WTC11 (cell line): Measurements from ENCODE around the gene MMS22L. TPM values are rescaled to one million over a fixed set of nuclear protein-coding genes. Genes with fewer than 3 reads are reported as not detected.

Source experiments
- ATAC-seq: fragments of 200-7000 bp; cut with Tn5 transposase; 2 replicates; pipeline ENCODE4 v1.10.0; 2021; ENCODE audit warnings: mild to moderate bottlenecking, moderate library complexity
- CTCF ChIA-PET: fragments of 300-600 bp; sonication (Branson Sonifier 250); formaldehyde crosslinking; loops from one replicate; lab custom pipeline; 2021; ENCODE audit warnings: antibody characterized with exemption; lab: Charles Lee
- POLR2A ChIA-PET: fragments of 350-600 bp; sonication (Branson Sonifier 250); formaldehyde crosslinking; loops from one replicate; lab custom pipeline; 2021; ENCODE audit warnings: antibody characterized with exemption; lab: Charles Lee
- DNase-seq: peaks from one replicate; pipeline ENCODE4 v3.0.0; 2021; ENCODE audit warnings: low spot score
- H3K27ac Mint-ChIP-seq: 2 replicates; pipeline ENCODE4 v1.8.0; 2021; ENCODE audit warnings: mixed read lengths
- H3K27me3 Mint-ChIP-seq: 2 replicates; pipeline ENCODE4 v1.8.0; 2021; ENCODE audit warnings: low read depth, mild to moderate bottlenecking, moderate library complexity, mixed read lengths
- H3K36me3 Mint-ChIP-seq: 2 replicates; pipeline ENCODE4 v1.8.0; 2021; ENCODE audit warnings: mixed read lengths
- H3K4me1 Mint-ChIP-seq: 2 replicates; pipeline ENCODE4 v1.8.0; 2022; ENCODE audit warnings: mixed read lengths
- H3K4me3 Mint-ChIP-seq: 2 replicates; pipeline ENCODE4 v1.8.0; 2021; ENCODE audit warnings: mild to moderate bottlenecking, moderate library complexity, mixed read lengths
- H3K9me3 Mint-ChIP-seq: 2 replicates; pipeline ENCODE4 v1.8.0; 2021; ENCODE audit warnings: mixed read lengths
- ATF1 ChIP-seq: sonication (generic); formaldehyde crosslinking; IDR thresholded peaks from 2 replicates; pipeline ENCODE4 v1.8.1; 2023; ENCODE audit warnings: mild to moderate bottlenecking, moderate library complexity, missing genetic modification reagents
- ETV6 ChIP-seq: sonication (generic); formaldehyde crosslinking; IDR thresholded peaks from 2 replicates; pipeline ENCODE4 v1.8.1; 2022; ENCODE audit warnings: mild to moderate bottlenecking, missing genetic modification reagents
- GRHL2 ChIP-seq: fragments of 250-450 bp; sonication (Bioruptor Pico); IDR thresholded peaks from 2 replicates; pipeline ENCODE4 v1.8.0; 2022; ENCODE audit warnings: mild to moderate bottlenecking, moderate library complexity; ENCODE audit not compliant: insufficient replicate concordance, severe bottlenecking
- GTF2I ChIP-seq: fragments of 250-450 bp; sonication (Bioruptor Pico); conservative IDR thresholded peaks from 2 replicates; pipeline ENCODE4 v1.4.0; 2021; ENCODE audit warnings: mild to moderate bottlenecking
- MXD4 ChIP-seq: fragments of 250-450 bp; sonication (Bioruptor Pico); IDR thresholded peaks from 2 replicates; pipeline ENCODE4 v1.8.0; 2021; ENCODE audit warnings: mild to moderate bottlenecking, moderate library complexity, borderline replicate concordance
- SMAD3 ChIP-seq: sonication (generic); formaldehyde crosslinking; IDR thresholded peaks from 2 replicates; pipeline ENCODE4 v1.8.0; 2022; ENCODE audit warnings: missing genetic modification reagents, mild to moderate bottlenecking, borderline replicate concordance
- SOX15 ChIP-seq: fragments of 250-450 bp; sonication (Bioruptor Pico); IDR thresholded peaks from 2 replicates; pipeline ENCODE4 v1.9.0; 2021; ENCODE audit warnings: mild to moderate bottlenecking
- TCF7 ChIP-seq: sonication (generic); formaldehyde crosslinking; IDR thresholded peaks from 2 replicates; pipeline ENCODE4 v1.8.0; 2022; ENCODE audit warnings: mild to moderate bottlenecking, low read depth, missing genetic modification reagents, moderate library complexity
- ZNF263 ChIP-seq: sonication (generic); formaldehyde crosslinking; IDR thresholded peaks from 2 replicates; pipeline ENCODE4 v1.8.1; 2022; ENCODE audit warnings: low read depth, mild to moderate bottlenecking, moderate library complexity, missing genetic modification reagents
- total RNA-seq: library from RNA; stranded (reverse); gene quantifications from 3 replicates; pipeline ENCODE4 v1.2.3, GENCODE V29; 2021
- TF ChIP-seq, protein P1 (sequence below): fragments of 250-450 bp; sonication (Bioruptor Pico); IDR thresholded peaks from 2 replicates; pipeline ENCODE4 v2.1.2; 2022; ENCODE audit warnings: mild to moderate bottlenecking, moderate library complexity
- TF ChIP-seq, protein P2 (sequence below): sonication (generic); formaldehyde crosslinking; IDR thresholded peaks from 2 replicates; pipeline ENCODE4 v1.8.0; 2023; ENCODE audit warnings: mild to moderate bottlenecking, missing genetic modification reagents
- TF ChIP-seq, protein P3 (sequence below): sonication (generic); formaldehyde crosslinking; IDR thresholded peaks from 2 replicates; pipeline ENCODE4 v1.8.0; 2022; ENCODE audit warnings: mild to moderate bottlenecking, missing genetic modification reagents
- TF ChIP-seq, protein P4 (sequence below): sonication (generic); formaldehyde crosslinking; IDR thresholded peaks from 2 replicates; pipeline ENCODE4 v1.8.1; 2023; ENCODE audit warnings: mild to moderate bottlenecking, missing genetic modification reagents
- TF ChIP-seq, protein P5 (sequence below): fragments of 250-450 bp; sonication (Bioruptor Pico); IDR thresholded peaks from 2 replicates; pipeline ENCODE4 v1.9.0; 2021; ENCODE audit warnings: mild to moderate bottlenecking
- TF ChIP-seq, protein P6 (sequence below): fragments of 250-450 bp; sonication (Bioruptor Pico); IDR thresholded peaks from 2 replicates; pipeline ENCODE4 v1.9.0; 2021; ENCODE audit warnings: mild to moderate bottlenecking, borderline replicate concordance

The MMS22L gene
- total RNA-seq, 1 experiment from 2014 or later = 39.7 TPM

DNA sequence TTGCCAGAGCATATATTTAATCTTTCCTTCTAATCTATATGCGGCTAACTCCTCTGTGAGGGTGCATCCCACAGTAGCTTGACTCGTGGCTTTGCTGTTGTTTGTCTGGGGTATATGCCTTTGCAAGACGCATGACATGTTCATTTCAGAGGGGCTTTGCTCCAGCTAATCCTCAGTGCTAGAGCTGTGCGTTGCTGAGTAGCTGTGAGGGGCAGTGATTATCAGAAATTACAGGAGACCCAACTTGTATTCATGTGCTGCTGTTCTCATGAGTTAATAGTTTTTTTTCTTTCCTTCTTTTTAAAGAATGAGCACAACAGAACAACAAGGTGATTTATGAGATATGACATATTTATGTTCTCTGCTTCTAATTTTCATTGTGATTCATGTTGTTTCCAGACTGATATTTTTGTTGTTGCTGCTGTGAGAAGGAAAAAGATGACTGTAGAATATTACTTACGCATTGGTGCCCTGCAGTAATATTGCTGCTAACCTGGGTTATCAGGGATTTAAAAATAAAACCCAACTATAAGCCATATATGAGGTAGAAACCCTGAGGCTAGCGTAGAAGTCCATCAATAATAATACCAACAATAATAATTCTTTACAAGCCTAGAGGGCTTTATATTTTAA is 190.2 kb downstream of the MMS22L start:
- ChIA-PET POLR2A (no interaction called here), CTCF (no interaction called here)
- Mint-ChIP-seq H3K4me3 (no peak overlapping the region), H3K4me1 (peaks cover 5% of the 10 kb centered on the region), H3K9me3 (no peaks in the 10 kb centered on the region), H3K27me3 (no peaks in the 10 kb centered on the region), H3K36me3 (no peaks in the 10 kb centered on the region), H3K27ac (no peak overlapping the region)
- TF ChIP-seq, protein P1, sequence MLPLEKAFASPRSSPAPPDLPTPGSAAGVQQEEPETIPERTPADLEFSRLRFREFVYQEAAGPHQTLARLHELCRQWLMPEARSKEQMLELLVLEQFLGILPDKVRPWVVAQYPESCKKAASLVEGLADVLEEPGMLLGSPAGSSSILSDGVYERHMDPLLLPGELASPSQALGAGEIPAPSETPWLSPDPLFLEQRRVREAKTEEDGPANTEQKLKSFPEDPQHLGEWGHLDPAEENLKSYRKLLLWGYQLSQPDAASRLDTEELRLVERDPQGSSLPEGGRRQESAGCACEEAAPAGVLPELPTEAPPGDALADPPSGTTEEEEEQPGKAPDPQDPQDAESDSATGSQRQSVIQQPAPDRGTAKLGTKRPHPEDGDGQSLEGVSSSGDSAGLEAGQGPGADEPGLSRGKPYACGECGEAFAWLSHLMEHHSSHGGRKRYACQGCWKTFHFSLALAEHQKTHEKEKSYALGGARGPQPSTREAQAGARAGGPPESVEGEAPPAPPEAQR (CRISPR knock-in tag) = no peak
- TF ChIP-seq, protein P2, sequence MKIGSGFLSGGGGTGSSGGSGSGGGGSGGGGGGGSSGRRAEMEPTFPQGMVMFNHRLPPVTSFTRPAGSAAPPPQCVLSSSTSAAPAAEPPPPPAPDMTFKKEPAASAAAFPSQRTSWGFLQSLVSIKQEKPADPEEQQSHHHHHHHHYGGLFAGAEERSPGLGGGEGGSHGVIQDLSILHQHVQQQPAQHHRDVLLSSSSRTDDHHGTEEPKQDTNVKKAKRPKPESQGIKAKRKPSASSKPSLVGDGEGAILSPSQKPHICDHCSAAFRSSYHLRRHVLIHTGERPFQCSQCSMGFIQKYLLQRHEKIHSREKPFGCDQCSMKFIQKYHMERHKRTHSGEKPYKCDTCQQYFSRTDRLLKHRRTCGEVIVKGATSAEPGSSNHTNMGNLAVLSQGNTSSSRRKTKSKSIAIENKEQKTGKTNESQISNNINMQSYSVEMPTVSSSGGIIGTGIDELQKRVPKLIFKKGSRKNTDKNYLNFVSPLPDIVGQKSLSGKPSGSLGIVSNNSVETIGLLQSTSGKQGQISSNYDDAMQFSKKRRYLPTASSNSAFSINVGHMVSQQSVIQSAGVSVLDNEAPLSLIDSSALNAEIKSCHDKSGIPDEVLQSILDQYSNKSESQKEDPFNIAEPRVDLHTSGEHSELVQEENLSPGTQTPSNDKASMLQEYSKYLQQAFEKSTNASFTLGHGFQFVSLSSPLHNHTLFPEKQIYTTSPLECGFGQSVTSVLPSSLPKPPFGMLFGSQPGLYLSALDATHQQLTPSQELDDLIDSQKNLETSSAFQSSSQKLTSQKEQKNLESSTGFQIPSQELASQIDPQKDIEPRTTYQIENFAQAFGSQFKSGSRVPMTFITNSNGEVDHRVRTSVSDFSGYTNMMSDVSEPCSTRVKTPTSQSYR (CRISPR knock-in tag) = no peak
- TF ChIP-seq, protein P3, sequence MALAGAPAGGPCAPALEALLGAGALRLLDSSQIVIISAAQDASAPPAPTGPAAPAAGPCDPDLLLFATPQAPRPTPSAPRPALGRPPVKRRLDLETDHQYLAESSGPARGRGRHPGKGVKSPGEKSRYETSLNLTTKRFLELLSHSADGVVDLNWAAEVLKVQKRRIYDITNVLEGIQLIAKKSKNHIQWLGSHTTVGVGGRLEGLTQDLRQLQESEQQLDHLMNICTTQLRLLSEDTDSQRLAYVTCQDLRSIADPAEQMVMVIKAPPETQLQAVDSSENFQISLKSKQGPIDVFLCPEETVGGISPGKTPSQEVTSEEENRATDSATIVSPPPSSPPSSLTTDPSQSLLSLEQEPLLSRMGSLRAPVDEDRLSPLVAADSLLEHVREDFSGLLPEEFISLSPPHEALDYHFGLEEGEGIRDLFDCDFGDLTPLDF (CRISPR knock-in tag) = no peak
- TF ChIP-seq ZNF263 (CRISPR knock-in tag) (no peak), SMAD3 (CRISPR knock-in tag) (no peak), ATF1 (CRISPR knock-in tag) (no peak), SOX15 (CRISPR knock-in tag) (no peak), ETV6 (CRISPR knock-in tag) (no peak), GRHL2 (CRISPR knock-in tag) (no peak), TCF7 (CRISPR knock-in tag) (no peak), GTF2I (CRISPR knock-in tag) (no peak), MXD4 (no peak)
- TF ChIP-seq, protein P4, sequence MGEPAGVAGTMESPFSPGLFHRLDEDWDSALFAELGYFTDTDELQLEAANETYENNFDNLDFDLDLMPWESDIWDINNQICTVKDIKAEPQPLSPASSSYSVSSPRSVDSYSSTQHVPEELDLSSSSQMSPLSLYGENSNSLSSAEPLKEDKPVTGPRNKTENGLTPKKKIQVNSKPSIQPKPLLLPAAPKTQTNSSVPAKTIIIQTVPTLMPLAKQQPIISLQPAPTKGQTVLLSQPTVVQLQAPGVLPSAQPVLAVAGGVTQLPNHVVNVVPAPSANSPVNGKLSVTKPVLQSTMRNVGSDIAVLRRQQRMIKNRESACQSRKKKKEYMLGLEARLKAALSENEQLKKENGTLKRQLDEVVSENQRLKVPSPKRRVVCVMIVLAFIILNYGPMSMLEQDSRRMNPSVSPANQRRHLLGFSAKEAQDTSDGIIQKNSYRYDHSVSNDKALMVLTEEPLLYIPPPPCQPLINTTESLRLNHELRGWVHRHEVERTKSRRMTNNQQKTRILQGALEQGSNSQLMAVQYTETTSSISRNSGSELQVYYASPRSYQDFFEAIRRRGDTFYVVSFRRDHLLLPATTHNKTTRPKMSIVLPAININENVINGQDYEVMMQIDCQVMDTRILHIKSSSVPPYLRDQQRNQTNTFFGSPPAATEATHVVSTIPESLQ = no peak
- TF ChIP-seq, protein P5, sequence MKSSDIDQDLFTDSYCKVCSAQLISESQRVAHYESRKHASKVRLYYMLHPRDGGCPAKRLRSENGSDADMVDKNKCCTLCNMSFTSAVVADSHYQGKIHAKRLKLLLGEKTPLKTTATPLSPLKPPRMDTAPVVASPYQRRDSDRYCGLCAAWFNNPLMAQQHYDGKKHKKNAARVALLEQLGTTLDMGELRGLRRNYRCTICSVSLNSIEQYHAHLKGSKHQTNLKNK (CRISPR knock-in tag) = no peak
- TF ChIP-seq, protein P6, sequence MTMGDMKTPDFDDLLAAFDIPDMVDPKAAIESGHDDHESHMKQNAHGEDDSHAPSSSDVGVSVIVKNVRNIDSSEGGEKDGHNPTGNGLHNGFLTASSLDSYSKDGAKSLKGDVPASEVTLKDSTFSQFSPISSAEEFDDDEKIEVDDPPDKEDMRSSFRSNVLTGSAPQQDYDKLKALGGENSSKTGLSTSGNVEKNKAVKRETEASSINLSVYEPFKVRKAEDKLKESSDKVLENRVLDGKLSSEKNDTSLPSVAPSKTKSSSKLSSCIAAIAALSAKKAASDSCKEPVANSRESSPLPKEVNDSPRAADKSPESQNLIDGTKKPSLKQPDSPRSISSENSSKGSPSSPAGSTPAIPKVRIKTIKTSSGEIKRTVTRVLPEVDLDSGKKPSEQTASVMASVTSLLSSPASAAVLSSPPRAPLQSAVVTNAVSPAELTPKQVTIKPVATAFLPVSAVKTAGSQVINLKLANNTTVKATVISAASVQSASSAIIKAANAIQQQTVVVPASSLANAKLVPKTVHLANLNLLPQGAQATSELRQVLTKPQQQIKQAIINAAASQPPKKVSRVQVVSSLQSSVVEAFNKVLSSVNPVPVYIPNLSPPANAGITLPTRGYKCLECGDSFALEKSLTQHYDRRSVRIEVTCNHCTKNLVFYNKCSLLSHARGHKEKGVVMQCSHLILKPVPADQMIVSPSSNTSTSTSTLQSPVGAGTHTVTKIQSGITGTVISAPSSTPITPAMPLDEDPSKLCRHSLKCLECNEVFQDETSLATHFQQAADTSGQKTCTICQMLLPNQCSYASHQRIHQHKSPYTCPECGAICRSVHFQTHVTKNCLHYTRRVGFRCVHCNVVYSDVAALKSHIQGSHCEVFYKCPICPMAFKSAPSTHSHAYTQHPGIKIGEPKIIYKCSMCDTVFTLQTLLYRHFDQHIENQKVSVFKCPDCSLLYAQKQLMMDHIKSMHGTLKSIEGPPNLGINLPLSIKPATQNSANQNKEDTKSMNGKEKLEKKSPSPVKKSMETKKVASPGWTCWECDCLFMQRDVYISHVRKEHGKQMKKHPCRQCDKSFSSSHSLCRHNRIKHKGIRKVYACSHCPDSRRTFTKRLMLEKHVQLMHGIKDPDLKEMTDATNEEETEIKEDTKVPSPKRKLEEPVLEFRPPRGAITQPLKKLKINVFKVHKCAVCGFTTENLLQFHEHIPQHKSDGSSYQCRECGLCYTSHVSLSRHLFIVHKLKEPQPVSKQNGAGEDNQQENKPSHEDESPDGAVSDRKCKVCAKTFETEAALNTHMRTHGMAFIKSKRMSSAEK (CRISPR knock-in tag) = no peak
- DNase-seq (no peak), ATAC-seq (no peak)
